Transverse colon (tissue), 4 donors: Measurements from ENCODE around the gene GPSM1. TPM values are rescaled to one million over a fixed set of nuclear protein-coding genes. Genes with fewer than 3 reads are reported as not detected.

Experiments used
- DNase-seq: peaks from one replicate; pipeline ENCODE4 v3.0.0-alpha.2; 2019
- H3K27ac ChIP-seq, 4 donors: fragments of 200-600 bp; sonication (generic); 2 replicates each; pipeline ENCODE4 v1.5.1; 2016 to 2018; ENCODE audit warnings: inconsistent platforms in 4 of 4
- H3K27me3 ChIP-seq: fragments of 200-600 bp; sonication (generic); 2 replicates; pipeline ENCODE4 v1.5.1; 2017; ENCODE audit warnings: inconsistent platforms
- H3K36me3 ChIP-seq, 4 donors: fragments of 200-600 bp; sonication (generic); 2 replicates each; pipeline ENCODE4 v1.5.1; 2017 to 2019; ENCODE audit warnings: inconsistent platforms in 4 of 4
- H3K4me1 ChIP-seq, 4 donors: fragments of 200-600 bp; sonication (generic); 2 replicates each; pipeline ENCODE4 v1.5.1; 2017 to 2020; ENCODE audit warnings: inconsistent platforms in 4 of 4
- H3K4me3 ChIP-seq, 4 donors: fragments of 200-600 bp; sonication (generic); 1 replicate in 1 of 4; 2 replicates in 3 of 4; pipeline versions ENCODE4 v1.5.1 to v1.6.1; 2017 to 2019; ENCODE audit warnings: inconsistent platforms in 4 of 4
- H3K9me3 ChIP-seq, 2 donors: fragments of 200-600 bp; sonication (generic); 2 replicates each; pipeline ENCODE4 v1.5.1; 2017 to 2019; ENCODE audit warnings: inconsistent platforms in 2 of 2
- EP300 ChIP-seq: sonication (generic); formaldehyde crosslinking; IDR thresholded peaks from one replicate; pipeline ENCODE4 v1.6.1; 2017; ENCODE audit warnings: antibody characterized with exemption, low read depth
- POLR2A ChIP-seq: fragments of 450-650 bp; IDR thresholded peaks from one replicate; pipeline ENCODE4 v1.6.1; 2016; ENCODE audit warnings: antibody characterized with exemption, mild to moderate bottlenecking, moderate library complexity
- POLR2AphosphoS5 ChIP-seq, 3 donors: sonication (generic); formaldehyde crosslinking; IDR thresholded peaks; one replicate each; pipeline ENCODE4 v1.6.1; 2016; ENCODE audit warnings: antibody characterized with exemption in 3 of 3
- WGBS, 2 donors: methylation state at CpG; one replicate each; pipeline ENCODE4 v1.1.5; 2018; ENCODE audit warnings: low coverage in 1 of 2; 5-methylcytosine and 5-hydroxymethylcytosine counted together
- in situ Hi-C, 4 donors: fragments of 200-750 bp; cut with MboI; loops; one replicate each; pipeline versions ENCODE4 v1.15.0 to v1.15.1; 2017; ENCODE audit warnings: low sequenced_read_pairs in 3 of 4, low pct_ligation_motif_present in 1 of 4, low pct_unique_long_range_greater_than_20kb in 1 of 4
- intact Hi-C: fragments of 100-400 bp; cut with DNase I; formaldehyde crosslinking; loops from one replicate; pipeline ENCODE4 v1.15.1; 2023; ENCODE audit warnings: low total_unique reads
- total RNA-seq, 4 donors: library from RNA; depleted of rRNA; stranded (reverse); fragments of >200 nt; gene quantifications; one replicate each; pipeline ENCODE4 v1.1.0, GENCODE V29; 2016
- TF ChIP-seq, protein P1 (sequence below), 5 experiments: fragments of 200-600 bp in 3 of 5; fragments of 450-650 bp in 2 of 5; sonication (generic) in 3 of 5; IDR thresholded peaks; 1 replicate in 2 of 5; 2 replicates in 3 of 5; pipeline ENCODE4 v1.5.1; 2016 to 2017; ENCODE audit warnings: antibody characterized with exemption in 5 of 5, inconsistent platforms in 3 of 5, mild to moderate bottlenecking in 2 of 5, moderate library complexity in 1 of 5

GPSM1 gene
- total RNA-seq, 4 donors from 2014 or later: 2.3 to 8.6 (median 7.0) TPM

DNA sequence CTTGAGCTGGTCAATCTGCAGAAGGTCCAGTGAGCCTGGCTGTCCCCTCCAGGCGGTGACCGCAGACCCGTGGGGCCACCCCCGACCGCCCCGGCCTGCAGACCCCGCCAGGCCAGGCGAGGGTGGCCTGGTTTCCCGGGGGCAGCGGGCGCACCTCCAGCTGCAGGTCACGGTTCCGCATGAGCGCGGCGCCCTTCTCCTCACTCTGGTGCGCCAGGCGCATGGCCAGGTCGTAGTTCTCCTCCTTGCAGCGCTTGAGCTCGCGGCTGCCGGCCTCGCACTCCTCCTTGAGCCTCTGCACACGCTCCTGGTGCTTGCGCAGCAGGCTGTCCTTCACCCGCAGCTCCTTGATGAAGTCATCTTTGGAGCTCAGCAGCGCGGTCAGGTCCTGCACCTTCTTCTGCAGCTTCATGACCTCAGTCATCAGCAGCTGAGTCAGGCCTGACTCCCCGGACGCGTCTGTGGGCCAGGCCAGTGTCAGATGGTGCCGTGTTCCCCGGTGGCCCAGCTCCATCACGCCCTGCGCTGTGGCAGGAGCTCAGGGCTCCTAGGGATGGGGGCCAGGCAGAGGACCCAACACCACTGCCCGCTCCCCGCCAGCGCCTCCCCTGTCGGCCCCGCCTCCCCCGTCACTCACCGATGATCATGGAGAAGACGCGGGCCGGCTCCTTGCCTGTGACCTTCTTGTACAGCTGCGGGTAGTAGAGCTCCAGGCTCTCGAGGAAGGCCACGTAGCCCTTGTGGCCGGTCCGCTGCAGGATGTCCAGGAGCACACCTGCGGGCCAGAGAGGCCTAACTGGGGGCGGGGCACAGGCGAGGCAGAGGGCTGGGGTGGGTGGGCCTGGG, 43.6 kb downstream of the GPSM1 start:
- DNase-seq: no peak
- Histone ChIP-seq H3K27ac (no peak overlapping the region), H3K36me3 (no peaks in the 10 kb centered on the region), H3K9me3 (no peaks in the 10 kb centered on the region), H3K4me3 (no peak overlapping the region), H3K27me3 (no peaks in the 10 kb centered on the region), H3K4me1 (peaks cover 0 to 12% (median 6%) of the 10 kb centered on the region in 4 donors)
- WGBS, 2 donors: 94% methylated on average over 45 of the region's 54 CpGs; no CpG with 5 or more reads in 1 of the 2 donors
- in situ Hi-C loops (no loop called here), intact Hi-C loops (no loop called here)
- TF ChIP-seq POLR2A (no peak), EP300 (no peak), POLR2AphosphoS5 (IDR thresholded peaks at IDR 0.05) (no peak)
- TF ChIP-seq, protein P1, sequence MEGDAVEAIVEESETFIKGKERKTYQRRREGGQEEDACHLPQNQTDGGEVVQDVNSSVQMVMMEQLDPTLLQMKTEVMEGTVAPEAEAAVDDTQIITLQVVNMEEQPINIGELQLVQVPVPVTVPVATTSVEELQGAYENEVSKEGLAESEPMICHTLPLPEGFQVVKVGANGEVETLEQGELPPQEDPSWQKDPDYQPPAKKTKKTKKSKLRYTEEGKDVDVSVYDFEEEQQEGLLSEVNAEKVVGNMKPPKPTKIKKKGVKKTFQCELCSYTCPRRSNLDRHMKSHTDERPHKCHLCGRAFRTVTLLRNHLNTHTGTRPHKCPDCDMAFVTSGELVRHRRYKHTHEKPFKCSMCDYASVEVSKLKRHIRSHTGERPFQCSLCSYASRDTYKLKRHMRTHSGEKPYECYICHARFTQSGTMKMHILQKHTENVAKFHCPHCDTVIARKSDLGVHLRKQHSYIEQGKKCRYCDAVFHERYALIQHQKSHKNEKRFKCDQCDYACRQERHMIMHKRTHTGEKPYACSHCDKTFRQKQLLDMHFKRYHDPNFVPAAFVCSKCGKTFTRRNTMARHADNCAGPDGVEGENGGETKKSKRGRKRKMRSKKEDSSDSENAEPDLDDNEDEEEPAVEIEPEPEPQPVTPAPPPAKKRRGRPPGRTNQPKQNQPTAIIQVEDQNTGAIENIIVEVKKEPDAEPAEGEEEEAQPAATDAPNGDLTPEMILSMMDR (IDR thresholded peaks at IDR 0.05): no peak

DNA sequence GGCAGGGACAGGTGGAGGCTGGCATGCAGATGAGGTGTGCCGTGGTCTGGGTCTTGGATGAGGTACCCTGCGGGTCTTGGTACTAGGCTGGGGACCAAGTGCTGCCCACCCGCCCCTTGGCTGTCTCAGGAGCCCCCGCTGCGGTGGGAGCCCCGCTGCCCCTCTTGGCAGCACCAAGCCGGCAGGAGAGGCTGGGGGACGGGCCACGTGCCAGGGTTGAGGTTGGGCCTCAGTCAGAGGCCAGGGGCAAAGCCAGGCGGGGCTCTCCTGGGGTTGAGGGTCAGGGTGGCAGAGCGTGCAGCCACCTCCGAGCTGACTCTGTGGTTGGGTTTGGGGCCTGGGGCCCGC, 44.2 kb downstream of the GPSM1 start:
- no peaks in the 10 kb centered on the region for H3K27me3 ChIP-seq
- DNase-seq: no peak
- intact Hi-C loops (no loop called here), in situ Hi-C loops (no loop called here)
- no peaks in the 10 kb centered on the region for H3K9me3 ChIP-seq
- 84% methylated on average over 9 of the region's 13 CpGs; no CpG with 5 or more reads in 1 of the 2 donors for WGBS, 2 donors
- TF ChIP-seq EP300 (no peak), POLR2AphosphoS5 (IDR thresholded peaks at IDR 0.05) (no peak), POLR2A (no peak)
- TF ChIP-seq, protein P1 (IDR thresholded peaks at IDR 0.05): no peak
- peaks cover 0 to 12% (median 6%) of the 10 kb centered on the region in 4 donors for H3K4me1 ChIP-seq
- no peak overlapping the region for H3K27ac ChIP-seq
- H3K36me3 ChIP-seq: no peaks in the 10 kb centered on the region
- no peak overlapping the region for H3K4me3 ChIP-seq

DNA sequence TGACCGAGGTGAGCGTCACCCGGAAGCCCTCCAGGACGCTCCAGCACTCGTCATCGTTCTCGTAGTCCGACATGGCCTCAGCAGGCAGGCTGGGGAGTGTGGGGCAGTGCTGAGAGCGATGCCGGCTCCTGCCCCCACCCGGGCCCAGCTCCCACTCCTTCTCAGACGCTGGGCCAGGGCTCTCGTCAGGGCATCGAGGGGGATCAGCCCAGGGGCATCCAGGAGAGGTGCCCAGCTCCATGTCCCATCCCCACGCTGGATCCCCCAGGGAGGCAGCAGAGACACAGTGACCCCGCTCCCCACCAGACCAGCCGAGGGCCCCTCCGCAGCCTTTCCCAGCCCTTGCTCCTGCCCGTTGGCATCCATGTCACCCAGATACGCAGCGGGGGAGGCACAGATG, 44.7 kb downstream of the GPSM1 start:
- in situ Hi-C loops: no loop called here
- peak overlapping the region in 2 of 4 donors; percentile 25 to 33 for H3K27ac ChIP-seq
- TF ChIP-seq POLR2A: no peak
- TF ChIP-seq POLR2AphosphoS5 (IDR thresholded peaks at IDR 0.05): no peak
- TF ChIP-seq, protein P1 (IDR thresholded peaks at IDR 0.05): no peak
- no peak for TF ChIP-seq EP300
- H3K9me3 ChIP-seq: no peaks in the 10 kb centered on the region
- H3K36me3 ChIP-seq: no peaks in the 10 kb centered on the region
- peaks cover 0 to 12% (median 6%) of the 10 kb centered on the region in 4 donors for H3K4me1 ChIP-seq
- WGBS, 2 donors: 89% methylated on average over 19 of the region's 21 CpGs; no CpG with 5 or more reads in 1 of the 2 donors
- no peaks in the 10 kb centered on the region for H3K27me3 ChIP-seq
- intact Hi-C loops: no loop called here
- H3K4me3 ChIP-seq: no peak overlapping the region
- DNase-seq: no peak

DNA sequence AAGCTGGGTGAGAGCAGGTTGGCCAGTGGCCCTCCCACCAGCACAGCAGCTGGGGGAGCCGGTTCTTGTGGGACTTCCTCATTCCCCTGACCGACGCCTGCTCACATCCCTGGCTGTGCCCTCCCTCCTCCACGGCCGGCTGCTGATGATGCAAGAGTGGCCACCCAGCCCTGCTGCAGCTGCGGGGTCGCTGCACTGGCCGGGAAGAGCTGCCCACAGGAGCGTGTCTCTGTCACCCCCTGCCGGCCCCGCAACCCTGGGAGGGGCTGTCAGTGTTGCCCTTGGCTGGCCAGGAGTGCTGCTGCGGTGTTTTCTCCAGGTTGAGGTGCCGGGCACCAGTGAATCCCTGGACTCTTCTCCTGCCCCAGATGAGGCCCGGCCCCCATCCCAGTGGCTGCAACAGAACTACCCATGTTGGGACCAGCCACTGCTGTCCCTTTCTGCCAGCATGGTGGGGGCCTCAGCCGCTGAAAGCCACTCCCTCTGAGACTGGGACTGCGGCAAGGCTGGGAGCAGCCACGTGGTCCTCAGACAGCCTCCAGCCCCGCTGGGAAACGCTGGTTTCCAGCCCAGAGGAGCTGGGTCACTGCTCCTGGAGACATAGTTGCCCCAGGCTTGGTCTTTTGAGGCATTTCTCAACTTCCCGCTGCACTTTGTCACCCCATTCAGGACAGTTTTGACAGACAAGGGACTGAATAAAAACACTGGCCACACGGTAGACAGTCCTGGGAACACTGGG, 45.4 kb downstream of the GPSM1 start:
- peak; percentile 49 for DNase-seq
- 19 to 33% methylated on average over 1 to 20 of the region's 21 CpGs for WGBS, 2 donors
- Histone ChIP-seq H3K27me3 (no peaks in the 10 kb centered on the region), H3K4me1 (peaks cover 0 to 12% (median 6%) of the 10 kb centered on the region in 4 donors), H3K36me3 (no peaks in the 10 kb centered on the region), H3K9me3 (no peaks in the 10 kb centered on the region), H3K4me3 (peak overlapping the region in 2 of 4 donors; percentile 12 to 22), H3K27ac (peak overlapping the region; percentile 25 to 43 (median 30))
- in situ Hi-C loops: no loop called here
- intact Hi-C loops: no loop called here
- TF ChIP-seq POLR2A (no peak), POLR2AphosphoS5 (IDR thresholded peaks at IDR 0.05) (no peak)
- TF ChIP-seq, protein P1 (IDR thresholded peaks at IDR 0.05): no peak
